Measurements from ENCODE around the gene STPG2.

GRCh38 chr4:98166025-98166730, 22.9 kb upstream of the STPG2 start:
- TF ChIP-seq BHLHE40 (IDR thresholded peaks at IDR 0.05; ENCODE audit: borderline replicate concordance) (no peak), LEF1 (IDR thresholded peaks at IDR 0.05; ENCODE audit: borderline replicate concordance) (no peak), TARDBP (IDR thresholded peaks at IDR 0.05) (no peak), PKNOX1 (IDR thresholded peaks at IDR 0.05) (no peak), FOXM1 (IDR thresholded peaks at IDR 0.05; ENCODE audit: borderline replicate concordance) (no peak), SP1 (IDR thresholded peaks at IDR 0.05) (no peak)

Data from HEK293T (cell line).